Liver (tissue), 9 donors: Measurements from ENCODE around the gene PLCB2. TPM values are rescaled to one million over a fixed set of nuclear protein-coding genes. Genes with fewer than 3 reads are reported as not detected.

Experiments used
- DNase-seq: peaks from one replicate; pipeline ENCODE4 v3.0.0-alpha.2; 2017; ENCODE audit warnings: low spot score
- H3K27ac ChIP-seq, 2 donors: one replicate each; pipeline ENCODE4 v1.7.0; 2013; ENCODE audit warnings: inconsistent platforms in 2 of 2, low read length in 2 of 2, control low read depth in 1 of 2, low read depth in 1 of 2, mild to moderate bottlenecking in 1 of 2
- H3K27me3 ChIP-seq, 4 donors: one replicate each; pipeline versions ENCODE4 v1.6.1 to v1.7.0; 2013; ENCODE audit warnings: low read length in 3 of 4, inconsistent platforms in 1 of 4, mild to moderate bottlenecking in 1 of 4, moderate library complexity in 1 of 4; ENCODE audit not compliant: control insufficient read depth in 4 of 4, insufficient read depth in 4 of 4
- H3K36me3 ChIP-seq, 4 donors: one replicate each; pipeline versions ENCODE4 v1.6.1 to v1.7.0; 2013; ENCODE audit warnings: low read length in 3 of 4, mild to moderate bottlenecking in 3 of 4, low read depth in 1 of 4, moderate library complexity in 1 of 4; ENCODE audit not compliant: control insufficient read depth in 4 of 4, insufficient read depth in 3 of 4
- H3K4me1 ChIP-seq, 4 donors: one replicate each; pipeline versions ENCODE4 v1.6.1 to v1.7.0; 2013; ENCODE audit warnings: low read length in 3 of 4, mild to moderate bottlenecking in 3 of 4, moderate library complexity in 1 of 4; ENCODE audit not compliant: control insufficient read depth in 4 of 4, insufficient read depth in 4 of 4
- H3K4me3 ChIP-seq, 3 donors: one replicate each; pipeline versions ENCODE4 v1.6.1 to v1.7.0; 2013; ENCODE audit warnings: low read length in 3 of 3, control low read depth in 1 of 3, low read depth in 1 of 3, mild to moderate bottlenecking in 1 of 3
- H3K9ac ChIP-seq, 2 donors: one replicate each; pipeline ENCODE4 v1.7.0; 2013; ENCODE audit warnings: low read length in 2 of 2, mild to moderate bottlenecking in 2 of 2, moderate library complexity in 2 of 2, control low read depth in 1 of 2, low read depth in 1 of 2
- H3K9me3 ChIP-seq, 4 donors: one replicate each; pipeline versions ENCODE4 v1.6.1 to v1.7.0; 2013; ENCODE audit warnings: low read length in 3 of 4; ENCODE audit not compliant: control insufficient read depth in 4 of 4
- ATF3 ChIP-seq: IDR thresholded peaks from 2 replicates; pipeline ENCODE4 v1.6.1; 2016; ENCODE audit warnings: antibody characterized with exemption
- CTCF ChIP-seq: fragments of 150-350 bp; IDR thresholded peaks from 2 replicates; pipeline ENCODE4 v1.5.1; 2017; ENCODE audit warnings: improper control_type of control experiment, low read depth, low read length; ENCODE audit not compliant: missing input control
- FOXA1 ChIP-seq: IDR thresholded peaks from 2 replicates; pipeline ENCODE4 v1.6.1; 2016; ENCODE audit warnings: antibody characterized with exemption
- FOXA2 ChIP-seq: IDR thresholded peaks from 2 replicates; pipeline ENCODE4 v1.6.1; 2016; ENCODE audit warnings: antibody characterized with exemption
- HNF4G ChIP-seq: IDR thresholded peaks from 2 replicates; pipeline ENCODE4 v1.6.1; 2016; ENCODE audit warnings: antibody characterized with exemption
- MAX ChIP-seq: IDR thresholded peaks from 2 replicates; pipeline ENCODE4 v1.6.1; 2016; ENCODE audit warnings: antibody characterized with exemption
- NR2F2 ChIP-seq: IDR thresholded peaks from 2 replicates; pipeline ENCODE4 v1.6.1; 2016; ENCODE audit warnings: antibody characterized with exemption
- RAD21 ChIP-seq, 2 donors: IDR thresholded peaks; 2 replicates each; pipeline ENCODE4 v1.6.1; 2016; ENCODE audit warnings: antibody characterized with exemption in 2 of 2, mild to moderate bottlenecking in 2 of 2
- REST ChIP-seq: IDR thresholded peaks from 2 replicates; pipeline ENCODE4 v1.6.1; 2016; ENCODE audit warnings: antibody characterized with exemption, mild to moderate bottlenecking
- RXRA ChIP-seq, 2 donors: IDR thresholded peaks; 2 replicates each; pipeline ENCODE4 v1.6.1; 2017 to 2018; ENCODE audit warnings: antibody characterized with exemption in 2 of 2, mild to moderate bottlenecking in 1 of 2
- SP1 ChIP-seq: IDR thresholded peaks from 2 replicates; pipeline ENCODE4 v1.6.1; 2018; ENCODE audit warnings: antibody characterized with exemption, mild to moderate bottlenecking
- TAF1 ChIP-seq: conservative IDR thresholded peaks from 2 replicates; pipeline ENCODE4 v1.6.1; 2016; ENCODE audit warnings: antibody characterized with exemption, mild to moderate bottlenecking
- YY1 ChIP-seq: IDR thresholded peaks from 2 replicates; pipeline ENCODE4 v1.6.1; 2016; ENCODE audit warnings: antibody characterized with exemption, mild to moderate bottlenecking
- WGBS: extraction: QIAGEN DNeasy Blood & Tissue Kit; methylation state at CpG from one replicate; pipeline ENCODE4 v1.1.7; 2013; 5-methylcytosine and 5-hydroxymethylcytosine counted together
- polyA plus RNA-seq, 2 donors: library from polyadenylated mRNA; stranded (reverse) in 1 of 2; unstranded in 1 of 2; fragments of 200-250 nt in 1 of 2; fragments of >200 nt in 1 of 2; fragmentation: Nextera tagmentation in 1 of 2; extraction: Ambion mirVana in 1 of 2; gene quantifications; one replicate each; pipeline versions ENCODE4 v1.2.1 to v1.2.3, GENCODE V29; 2013 to 2015
- total RNA-seq, 2 donors: library from RNA; depleted of rRNA; stranded (reverse); fragments of >200 nt; gene quantifications; one replicate each; pipeline ENCODE4 v1.2.3, GENCODE V29; 2014
- donor health status: healthy.
- donor health status: healthy.
- donor health status: healthy.
- donor health status: healthy.
- donor health status: healthy.

The PLCB2 gene
- total and polyA plus RNA-seq, 4 donors: 2.1 to 13.3 (median 7.6) TPM

- Histone ChIP-seq H3K9ac (no peak overlapping the region), H3K27ac (no peak overlapping the region), H3K9me3 (no peaks in the 10 kb centered on the region), H3K36me3 (no peaks in the 10 kb centered on the region), H3K4me1 (no peaks in the 10 kb centered on the region), H3K27me3 (no peaks in the 10 kb centered on the region), H3K4me3 (no peak overlapping the region)
- WGBS: 87% methylated on average over 10 of the region's 10 CpGs
- TF ChIP-seq ATF3 (no peak), RXRA (IDR thresholded peaks at IDR 0.05) (no peak), FOXA1 (no peak)
- DNase-seq: no peak
Observed at GRCh38 chr15:40265355-40265754, 42.4 kb downstream of the PLCB2 start.

DNA sequence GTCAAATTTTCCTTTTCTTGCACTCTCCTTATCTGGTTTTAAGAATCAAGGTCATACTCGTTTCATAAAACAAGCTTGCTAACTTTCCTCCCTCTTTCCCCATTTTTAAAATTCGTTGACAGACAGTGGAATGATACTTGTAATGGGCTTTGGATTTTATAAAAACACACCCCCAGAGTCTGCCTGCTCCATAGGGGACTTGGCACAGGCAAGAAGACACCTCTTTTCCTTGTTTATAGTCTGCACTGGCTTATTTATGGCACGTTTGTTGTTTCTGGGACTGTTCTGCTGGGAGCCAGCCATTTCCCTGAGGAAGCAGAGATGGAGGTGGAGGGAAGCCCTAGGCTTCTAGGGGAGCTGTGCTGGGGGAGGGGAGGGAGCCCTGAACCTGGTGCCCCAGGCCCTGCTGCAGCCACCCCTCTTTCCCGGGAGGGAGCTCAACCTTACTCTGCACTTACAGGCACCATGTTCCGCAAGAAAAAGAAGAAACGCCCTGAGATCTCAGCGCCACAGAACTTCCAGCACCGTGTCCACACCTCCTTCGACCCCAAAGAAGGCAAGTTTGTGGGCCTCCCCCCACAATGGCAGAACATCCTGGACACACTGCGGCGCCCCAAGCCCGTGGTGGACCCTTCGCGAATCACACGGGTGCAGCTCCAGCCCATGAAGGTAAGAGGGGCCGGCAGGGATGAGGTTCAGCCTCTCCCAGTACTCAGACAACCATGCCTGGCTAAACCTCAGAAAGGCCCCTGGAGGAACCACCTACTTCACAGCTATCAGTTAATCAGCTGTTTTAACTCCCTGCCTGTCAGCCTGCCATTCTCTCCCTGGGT, 43.2 kb downstream of the PLCB2 start:
- TF ChIP-seq FOXA2 (no peak), YY1 (no peak), MAX (no peak), HNF4G (no peak), TAF1 (no peak), REST (no peak), NR2F2 (no peak)
- Histone ChIP-seq H3K27ac (no peak overlapping the region), H3K36me3 (no peaks in the 10 kb centered on the region), H3K4me3 (no peak overlapping the region), H3K27me3 (no peaks in the 10 kb centered on the region), H3K4me1 (no peaks in the 10 kb centered on the region), H3K9me3 (no peaks in the 10 kb centered on the region), H3K9ac (no peak overlapping the region)
- DNase-seq: no peak
- 84% methylated on average over 16 of the region's 16 CpGs for WGBS

- H3K27me3 ChIP-seq: no peaks in the 10 kb centered on the region
- 87% methylated on average over 12 of the region's 12 CpGs for WGBS
- H3K4me3 ChIP-seq: no peak overlapping the region
- no peak for TF ChIP-seq RAD21 (IDR thresholded peaks at IDR 0.05)
- no peak for TF ChIP-seq CTCF
- no peak for TF ChIP-seq MAX
- no peak for TF ChIP-seq SP1
- TF ChIP-seq NR2F2: no peak
- TF ChIP-seq FOXA2: no peak
- TF ChIP-seq YY1: no peak
- no peaks in the 10 kb centered on the region for H3K36me3 ChIP-seq
- no peaks in the 10 kb centered on the region for H3K4me1 ChIP-seq
- no peak overlapping the region for H3K27ac ChIP-seq
- no peak overlapping the region for H3K9ac ChIP-seq
- H3K9me3 ChIP-seq: no peaks in the 10 kb centered on the region
- no peak for DNase-seq
Observed at GRCh38 chr15:40263024-40263754, 44.5 kb downstream of the PLCB2 start.
